ENCODE measurements around the gene OMD.
A peak's percentile ranks its signal among the peaks of the same experiment; 100 is the strongest.
"Not testable (repeated sequence)": the region's sequence is repeated elsewhere in the genome, so short reads cannot be mapped to it uniquely, and the experiment has no call there.

OMD gene

DNA sequence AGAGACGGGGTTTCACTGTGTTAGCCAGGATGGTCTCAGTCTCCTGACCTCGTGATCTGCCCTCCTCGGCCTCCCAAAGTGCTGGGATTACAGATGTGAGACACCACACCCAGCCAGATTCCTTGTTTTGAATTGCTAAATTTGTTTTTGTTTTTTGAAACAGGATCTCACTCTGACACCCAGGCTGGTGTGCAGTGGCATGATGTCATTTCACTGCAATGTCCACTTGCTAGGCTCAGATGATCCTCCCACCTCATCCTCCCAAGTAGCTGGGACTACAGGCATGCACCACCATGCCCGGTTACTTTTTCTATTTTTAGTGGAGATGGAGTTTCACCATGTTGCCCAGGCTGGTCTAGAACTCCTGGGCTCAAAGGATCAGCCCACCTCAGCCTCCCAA, 13.1 kb downstream of the OMD start:
- not testable (repeated sequence) for DNase-seq

DNA sequence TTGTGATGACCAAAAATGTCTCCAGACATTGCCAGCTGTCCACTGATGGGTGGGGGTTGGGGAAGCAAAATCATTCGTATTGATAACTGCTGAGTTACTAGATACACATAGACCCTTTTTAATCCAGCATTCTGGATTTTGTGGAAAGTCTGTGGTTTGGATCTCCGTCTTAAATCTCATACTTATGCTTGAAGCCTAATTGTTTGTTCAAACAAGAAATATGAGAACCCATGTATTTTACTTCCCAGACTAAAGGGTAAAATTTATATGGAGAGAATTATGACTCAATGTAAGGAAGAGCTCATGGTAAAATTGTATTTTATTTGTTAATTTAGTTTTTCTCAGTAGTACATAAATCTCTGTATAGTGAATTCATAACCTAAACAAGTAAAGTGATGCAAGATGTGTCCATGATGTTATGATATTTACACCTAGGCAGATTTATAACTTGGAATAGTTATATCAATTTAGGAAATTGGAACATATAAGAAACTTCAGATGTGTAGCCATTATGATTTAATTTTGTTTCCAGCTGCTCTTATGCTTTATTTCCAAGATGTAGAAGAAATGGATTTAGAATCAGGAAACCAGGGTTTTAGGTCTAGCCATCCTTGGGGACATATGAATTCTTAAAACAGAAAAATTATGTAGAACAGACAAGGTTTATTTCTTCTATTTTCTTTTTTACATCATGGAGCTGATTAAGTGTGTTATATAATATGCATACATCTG, 15.4 kb downstream of the OMD start:
- no peak for DNase-seq

DNA sequence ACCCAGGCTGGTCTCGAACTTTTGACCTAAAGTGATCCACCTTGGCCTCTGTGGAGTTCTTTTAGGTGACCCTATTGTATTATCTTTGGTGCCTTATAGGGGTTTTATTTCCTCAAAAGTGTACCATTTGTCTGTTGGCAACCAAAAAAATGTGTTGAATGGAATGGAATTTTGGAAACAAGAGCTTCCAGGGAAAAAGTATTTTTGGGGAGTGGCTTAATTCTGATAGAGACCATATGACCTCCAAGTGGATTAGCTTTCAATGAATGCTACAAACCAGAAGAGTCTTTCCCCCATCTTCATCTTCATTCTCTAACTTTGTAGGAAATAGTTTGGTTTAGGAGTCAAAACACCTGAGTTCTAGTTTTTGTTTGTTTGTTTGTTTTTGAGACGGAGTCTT, 16.5 kb downstream of the OMD start:
- no peak for DNase-seq

DNA sequence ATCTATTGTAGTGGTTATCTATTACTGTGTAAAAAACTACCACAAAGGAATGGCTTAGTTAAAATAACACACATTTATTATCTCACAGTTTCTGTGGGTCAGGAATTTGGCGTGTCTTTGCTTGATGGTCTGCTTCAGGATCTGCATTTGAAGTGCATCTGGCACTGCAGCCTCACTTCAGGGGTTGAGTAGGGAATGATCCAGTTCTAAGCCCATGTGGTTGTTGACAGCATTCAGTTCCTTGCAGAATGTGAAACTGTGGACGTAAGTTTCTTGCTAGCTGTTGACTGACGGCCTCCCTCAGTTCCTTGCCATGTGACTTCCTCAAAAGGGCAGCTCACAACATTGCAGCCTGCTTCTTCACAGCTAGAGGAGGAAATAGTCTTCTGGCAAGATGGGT, 17.8 kb downstream of the OMD start:
- no peak for DNase-seq

GRCh38 chr9:92405818-92406217, 18.5 kb downstream of the OMD start:
- peak; percentile 53 to 57 for DNase-seq

GRCh38 chr9:92404042-92404836, 20.0 kb downstream of the OMD start, which contains the start of gene OGN:
TSS of gene OGN (minus strand) at chr9:92404578. CDS start at chr9:92403407, 1,171 bp downstream.
- no peak for DNase-seq

GRCh38 chr9:92402826-92403745, 21.2 kb downstream of the OMD start:
- DNase-seq, result no peak

DNA sequence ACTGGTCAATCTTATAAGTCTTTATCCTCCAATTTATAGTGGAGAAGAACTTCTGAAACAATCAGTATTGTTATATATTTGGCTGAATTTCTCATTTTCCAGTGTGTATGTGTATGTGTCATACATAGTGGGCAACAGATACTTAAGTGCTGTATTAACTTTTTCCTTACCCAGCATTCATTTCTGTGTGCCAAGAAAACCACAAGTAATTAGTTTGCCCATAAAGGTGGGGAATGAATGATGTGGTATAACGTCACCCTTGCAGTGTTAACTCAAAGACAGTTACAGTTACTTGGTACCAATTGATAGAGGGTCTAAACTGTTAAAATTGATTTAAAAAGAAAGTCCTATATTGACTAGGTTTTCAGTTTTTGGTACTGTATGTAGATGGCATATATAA, 21.9 kb downstream of the OMD start:
- DNase-seq, result no peak

DNA sequence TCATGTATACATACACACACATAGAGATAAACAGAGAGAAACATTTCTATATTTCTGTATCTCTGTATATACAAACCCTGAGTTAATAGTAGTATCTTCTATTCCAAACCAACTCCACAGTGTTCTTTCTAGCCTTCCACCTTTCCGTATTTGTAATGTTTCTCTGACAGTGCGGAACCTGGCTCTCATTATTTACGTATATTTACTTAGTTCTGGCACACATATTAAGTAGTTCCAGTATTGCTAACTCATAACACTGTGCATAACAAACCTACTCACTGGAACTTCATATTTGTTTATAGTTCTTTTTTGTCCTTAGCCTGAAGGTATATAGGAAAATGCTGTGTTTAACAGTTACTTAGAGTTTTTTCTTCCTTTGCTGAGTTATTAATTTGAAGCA, 26.4 kb downstream of the OMD start:
- DNase-seq, result no peak

GRCh38 chr9:92395617-92396016, 28.7 kb downstream of the OMD start:
- no peak for DNase-seq

- no peak for DNase-seq
These were observed 30.6 kb downstream of the OMD start for GRCh38 chr9:92393686-92394085.

DNA sequence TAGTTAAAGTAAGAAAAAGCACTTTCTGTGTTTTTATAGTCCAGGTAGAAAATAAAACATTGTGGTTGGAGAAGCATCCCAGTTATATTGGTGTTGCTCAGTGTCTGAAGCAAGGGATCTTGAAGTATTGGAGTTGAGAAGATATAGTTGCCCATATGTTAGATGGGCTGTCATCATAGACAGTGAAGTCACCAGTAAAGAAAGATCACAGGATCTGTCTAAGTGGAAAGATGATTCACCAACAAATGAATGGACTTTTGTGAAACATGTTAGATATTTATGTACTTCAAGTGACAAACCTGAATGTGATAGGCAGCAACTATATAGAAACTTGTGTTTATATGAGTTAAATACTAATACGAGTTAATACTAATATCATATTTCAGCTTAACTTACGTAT, 31.6 kb downstream of the OMD start:
- DNase-seq, result no peak

DNA sequence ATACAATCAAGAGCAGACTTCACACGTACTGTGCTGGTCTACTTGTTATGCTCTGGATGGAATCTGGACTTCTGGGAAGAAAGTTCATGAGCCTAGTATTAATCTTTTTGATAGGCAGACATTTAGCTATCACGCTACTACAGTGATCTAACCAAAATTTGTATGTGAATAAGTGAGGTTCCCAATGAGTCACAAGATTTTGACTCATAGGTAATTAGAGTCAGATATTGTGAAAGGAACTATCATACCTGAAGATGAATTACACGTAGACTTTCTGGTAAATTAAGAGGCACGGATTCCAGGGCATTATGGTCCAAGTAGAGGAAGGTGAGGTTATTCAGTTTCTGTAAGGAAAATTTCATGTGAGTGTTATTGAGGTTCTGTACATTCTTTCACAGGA, 38.3 kb downstream of the OMD start:
- DNase-seq, result no peak

- no peak for DNase-seq
These were observed 38.8 kb downstream of the OMD start for GRCh38 chr9:92385477-92385876.

DNA sequence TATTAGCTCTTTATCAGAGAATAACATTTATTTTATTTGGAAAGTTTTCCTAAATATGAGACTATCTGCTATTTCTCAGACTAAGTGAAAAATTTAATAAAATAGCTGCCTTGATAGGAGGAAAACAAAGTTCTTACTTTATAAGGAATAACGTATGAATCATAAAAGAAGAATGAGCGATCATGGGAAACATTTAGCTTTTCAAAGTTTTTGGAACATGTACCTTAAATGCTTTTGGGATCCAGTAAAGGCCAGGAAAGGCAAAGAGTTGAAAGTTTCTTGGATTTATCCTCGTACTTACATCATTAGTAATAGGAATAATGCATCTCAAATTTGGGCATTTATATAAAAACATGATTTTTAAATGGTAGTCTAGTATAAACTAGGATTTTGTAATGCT, 39.3 kb downstream of the OMD start:
- DNase-seq, result no peak

GRCh38 chr9:92384375-92384774, 39.9 kb downstream of the OMD start:
- no peak for DNase-seq

GRCh38 chr9:92381775-92382174, 42.5 kb downstream of the OMD start:
- DNase-seq, result no peak

GRCh38 chr9:92380603-92381002, 43.7 kb downstream of the OMD start:
- no peak for DNase-seq

GRCh38 chr9:92378865-92379560, 45.3 kb downstream of the OMD start:
- DNase-seq, result no peak

- no peak for DNase-seq
These were observed 46.4 kb downstream of the OMD start for GRCh38 chr9:92377876-92378275.

DNA sequence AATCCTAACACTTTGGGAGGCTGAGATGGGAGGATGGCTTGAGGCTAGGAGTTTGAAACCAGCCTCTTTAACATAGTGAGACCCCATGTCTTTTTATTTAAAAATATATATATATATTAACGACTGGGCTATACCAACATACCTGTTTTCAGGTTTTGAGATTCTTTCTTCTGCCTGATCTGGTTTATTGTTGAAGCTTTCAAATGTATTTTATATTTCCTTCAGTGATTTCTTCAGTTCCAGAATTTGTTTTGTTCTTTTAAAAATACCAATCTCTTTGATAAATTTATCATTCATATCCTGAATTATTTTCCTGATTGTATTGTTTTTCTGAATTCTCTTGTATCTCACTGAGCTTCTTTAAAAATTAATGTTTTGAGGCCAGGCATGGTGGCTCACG, 51.1 kb downstream of the OMD start:
- DNase-seq, result no peak

DNA sequence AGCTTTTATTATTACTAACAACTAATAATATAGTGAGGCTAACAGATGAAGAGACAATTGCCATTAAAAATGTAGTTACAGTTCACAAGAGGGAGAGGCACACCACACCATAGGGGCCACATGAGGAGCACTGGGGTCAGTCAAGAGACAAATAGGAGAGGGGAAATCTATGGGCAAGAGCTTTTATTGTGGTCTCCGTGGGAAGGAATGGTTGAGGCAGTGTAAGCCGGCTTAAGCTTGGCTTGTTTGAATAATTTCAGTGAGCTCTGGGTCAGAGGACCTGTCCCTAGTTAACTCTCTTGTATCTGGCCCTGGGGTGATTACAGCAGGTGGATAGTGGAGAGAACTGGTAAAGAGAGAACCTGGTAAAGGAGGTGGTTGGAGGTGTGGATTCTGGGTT, 55.2 kb downstream of the OMD start:
- DNase-seq, result no peak

All from NCI-H526 (cell line).